Measurements from ENCODE around the gene NUTF2. TPM values are rescaled to one million over a fixed set of nuclear protein-coding genes. Genes with fewer than 3 reads are reported as not detected.

NUTF2 gene
- total RNA-seq, 1 experiment from 2014 or later: 145 TPM

- ATAC-seq (no peak), DNase-seq (ENCODE audit: low read depth, low spot score) (no peak)
- no peak overlapping the region for H3K4me3 ChIP-seq (replicated peaks in 1 of 2; ENCODE audit: low read depth in 1 of 2, low read length in 2 of 2)
- RAD21 ChIA-PET (ENCODE audit: low non-redundant PET in 1 of 2, low total read pairs in 2 of 2, uncharacterized antibody in 2 of 2, unreplicated experiment in 2 of 2): no interaction called here
- CTCF ChIA-PET: no interaction called here
- H3K79me2 ChIP-seq (ENCODE audit: insufficient read depth, low read length): peaks cover 33% of the 10 kb centered on the region
- no peaks in the 10 kb centered on the region for H4K20me1 ChIP-seq (ENCODE audit: insufficient read depth)
- H3K9me3 ChIP-seq (ENCODE audit: control insufficient read depth in 1 of 2, insufficient read depth in 1 of 2, low read depth in 1 of 2, low read length in 2 of 2): no peaks in the 10 kb centered on the region
- H3K36me3 ChIP-seq (ENCODE audit: control insufficient read depth in 1 of 2, insufficient read depth in 2 of 2, low read length in 2 of 2): no peaks in the 10 kb centered on the region
- H3K27ac ChIP-seq (ENCODE audit: low read depth, low read length): no peak overlapping the region; the same call in 1 of the 2 replicates
- POLR2A ChIA-PET: interaction anchor here (0.9 kb wide), 1 partner anchor 37 kb away, joined by 3 read pairs; the partner anchor contains the start of genes RANBP10 and TSNAXIP1
- H3K4me1 ChIP-seq (ENCODE audit: control insufficient read depth in 1 of 2, insufficient read depth in 2 of 2, low read length in 2 of 2): peaks cover 20 to 52% of the 10 kb centered on the region in 2 experiments
- TSS peak; percentile 21 for BruUV-seq (replicated peaks)
- TF ChIP-seq ZBTB33 (IDR thresholded peaks at IDR 0.05; ENCODE audit: extremely low read depth, insufficient replicate concordance, low read length) (no peak), RAD21 (IDR thresholded peaks at IDR 0.05; ENCODE audit: low read depth) (no peak), MAX (IDR thresholded peaks at IDR 0.05) (no peak), YY1 (IDR thresholded peaks at IDR 0.05; ENCODE audit: extremely low read depth, insufficient replicate concordance, low read depth, low read length) (no peak), CTCF (IDR thresholded peaks at IDR 0.05 in 2 of 3, conservative IDR thresholded peaks at IDR 0.05 in 1 of 3; ENCODE audit: borderline replicate concordance in 1 of 3, insufficient read depth in 1 of 3, low read depth in 2 of 3, low read length in 2 of 3) (no peak), JUND (IDR thresholded peaks at IDR 0.05) (no peak), FOSL1 (IDR thresholded peaks at IDR 0.05; ENCODE audit: low read depth) (no peak), SRF (IDR thresholded peaks at IDR 0.05; ENCODE audit: low read depth) (no peak), EGR1 (IDR thresholded peaks at IDR 0.05; ENCODE audit: low read depth) (no peak), ATF3 (IDR thresholded peaks at IDR 0.05) (no peak), SIN3A (IDR thresholded peaks at IDR 0.05; ENCODE audit: low read depth) (no peak), CEBPB (IDR thresholded peaks at IDR 0.05; ENCODE audit: low read depth) (no peak), ZNF274 (IDR thresholded peaks at IDR 0.05; ENCODE audit: low read depth, low read length) (no peak), ELF1 (IDR thresholded peaks at IDR 0.05; ENCODE audit: borderline replicate concordance, low read depth) (no peak), REST (IDR thresholded peaks at IDR 0.05; ENCODE audit: low read depth) (no peak), CBX3 (IDR thresholded peaks at IDR 0.05; ENCODE audit: low read depth) (no peak)
- no peaks in the 10 kb centered on the region for H3K9me2 ChIP-seq (ENCODE audit: insufficient read depth)
- H3K9ac ChIP-seq (ENCODE audit: low read length): no peak overlapping the region
- intact Hi-C loops (cut with micrococcal nuclease): no loop called here
- no peak overlapping the region for H2AFZ ChIP-seq (ENCODE audit: low read depth, low read length, poor library complexity, severe bottlenecking)
- H3K27me3 ChIP-seq (ENCODE audit: insufficient read depth, low read length): no peaks in the 10 kb centered on the region
- H3K4me2 ChIP-seq (ENCODE audit: low read length): peak overlapping the region; percentile 90; the same call in 1 of the 2 replicates
Measured at GRCh38 chr16:67843343-67843765, 3.4 kb upstream of the NUTF2 start.
